ENCODE data around the gene ADAMTS18.

- TF ChIP-seq EZH2phosphoT487 (IDR thresholded peaks at IDR 0.05; ENCODE audit: low read depth) (no peak), CTCF (IDR thresholded peaks at IDR 0.05; ENCODE audit: low read depth, low read length) (no peak)
Measured at GRCh38 chr16:77434022-77434529, 758 bp downstream of the ADAMTS18 start.
